8988T (cell line): ENCODE results near the gene PAX6.

Experiments used
- DNase-seq: peaks from one replicate; pipeline ENCODE4 v3.0.0; 2011

The PAX6 gene

DNA sequence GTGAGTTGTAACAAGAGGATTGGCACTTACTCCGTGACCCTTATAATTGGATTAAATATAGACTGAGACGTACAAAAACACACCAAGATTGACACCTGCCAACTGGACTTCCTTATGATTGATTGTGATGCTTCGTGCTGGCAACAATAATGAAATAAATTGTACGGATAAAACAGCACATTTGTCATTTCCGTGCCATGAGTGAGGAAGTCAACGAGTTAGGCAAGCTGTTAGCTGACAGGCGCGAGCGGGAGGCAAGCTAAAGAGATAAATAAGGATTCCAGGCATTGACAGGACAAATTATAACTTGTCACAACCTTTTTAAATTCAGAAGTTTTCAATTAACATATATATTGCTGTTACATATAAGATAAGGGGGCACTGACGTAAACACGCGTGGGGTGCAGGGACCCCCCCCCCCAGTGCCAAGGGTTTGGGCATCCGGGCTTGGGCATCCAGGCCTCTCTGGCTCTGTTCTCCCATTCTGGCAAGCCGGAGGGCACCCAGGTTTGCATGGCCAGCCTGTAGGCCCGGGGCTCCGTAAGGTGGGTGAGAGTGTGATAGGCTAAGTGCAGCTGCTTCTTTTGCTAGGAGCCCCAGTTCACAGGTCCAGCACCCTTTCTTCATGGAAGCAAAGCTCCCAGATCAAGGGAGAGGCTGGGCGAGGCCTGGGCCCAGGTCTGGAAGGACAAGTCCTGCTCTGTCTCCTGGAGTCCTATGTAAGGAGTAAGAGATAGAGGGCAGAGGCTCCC lies 11.2 kb upstream of the PAX6 start:
- DNase-seq = no peak

DNA sequence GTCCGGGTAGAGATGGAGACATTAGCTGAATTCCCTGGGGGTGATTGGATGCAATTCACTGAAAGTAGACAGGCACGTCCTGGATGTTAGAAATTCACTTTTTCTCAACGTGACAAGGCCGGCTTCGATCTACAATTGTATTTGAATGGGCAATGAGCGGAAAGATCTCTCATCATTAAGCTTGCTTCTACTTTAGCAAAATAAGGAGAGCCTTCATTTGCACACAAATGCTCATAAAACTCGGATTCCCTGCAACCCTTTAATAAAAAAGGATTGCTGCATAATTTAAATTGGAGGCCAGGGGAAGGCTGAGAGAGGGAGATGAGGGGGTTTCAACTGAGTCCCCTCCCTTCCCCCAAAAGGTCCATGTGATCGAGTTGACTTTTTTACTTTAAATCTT lies 10.6 kb upstream of the PAX6 start:
- DNase-seq = no peak

DNA sequence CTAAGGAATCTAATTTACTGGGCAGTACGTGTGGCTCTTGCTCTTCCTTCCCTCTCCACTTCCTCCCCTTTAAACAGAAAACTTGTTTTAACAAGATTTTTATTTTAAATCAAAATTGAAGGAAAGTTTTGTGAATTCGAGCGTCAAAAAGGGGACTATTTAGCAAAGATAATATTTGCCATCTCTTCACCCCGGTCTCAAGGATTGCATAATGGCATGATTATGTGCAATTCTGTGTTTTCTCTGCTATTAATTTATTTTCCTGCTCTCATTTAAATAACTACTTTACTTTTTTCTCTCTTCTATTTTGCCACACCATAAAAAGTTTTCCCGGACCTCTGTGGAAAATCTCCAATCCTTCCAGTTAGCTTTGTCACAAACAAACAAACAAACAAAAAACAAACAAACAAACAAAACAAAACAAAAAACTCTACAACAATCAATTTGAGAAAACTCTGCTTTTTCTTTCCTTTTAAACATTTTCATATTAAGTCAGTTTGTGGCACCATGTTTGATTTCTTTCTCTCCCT lies 10.2 kb upstream of the PAX6 start:
- no peak for DNase-seq

DNA sequence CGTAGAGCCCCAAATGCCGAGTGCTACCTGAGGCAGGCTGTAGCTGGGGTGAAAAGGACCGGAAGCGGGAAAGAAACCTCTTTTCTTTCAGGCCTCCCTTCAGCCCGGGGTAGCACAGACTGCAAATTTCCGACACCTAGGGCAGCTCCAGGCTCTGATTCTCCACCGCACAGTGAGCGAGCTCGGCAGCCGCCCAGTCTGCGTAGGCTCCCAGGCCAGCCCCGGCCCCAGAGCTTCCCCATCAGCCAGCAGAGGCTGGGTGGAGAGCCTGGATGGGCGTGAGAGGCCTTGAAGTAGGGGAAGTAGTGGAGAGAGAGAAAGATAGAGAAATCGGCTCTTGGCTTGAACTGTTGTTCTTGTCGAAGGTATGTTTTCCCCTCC lies 9.3 kb upstream of the PAX6 start:
- no peak for DNase-seq

DNA sequence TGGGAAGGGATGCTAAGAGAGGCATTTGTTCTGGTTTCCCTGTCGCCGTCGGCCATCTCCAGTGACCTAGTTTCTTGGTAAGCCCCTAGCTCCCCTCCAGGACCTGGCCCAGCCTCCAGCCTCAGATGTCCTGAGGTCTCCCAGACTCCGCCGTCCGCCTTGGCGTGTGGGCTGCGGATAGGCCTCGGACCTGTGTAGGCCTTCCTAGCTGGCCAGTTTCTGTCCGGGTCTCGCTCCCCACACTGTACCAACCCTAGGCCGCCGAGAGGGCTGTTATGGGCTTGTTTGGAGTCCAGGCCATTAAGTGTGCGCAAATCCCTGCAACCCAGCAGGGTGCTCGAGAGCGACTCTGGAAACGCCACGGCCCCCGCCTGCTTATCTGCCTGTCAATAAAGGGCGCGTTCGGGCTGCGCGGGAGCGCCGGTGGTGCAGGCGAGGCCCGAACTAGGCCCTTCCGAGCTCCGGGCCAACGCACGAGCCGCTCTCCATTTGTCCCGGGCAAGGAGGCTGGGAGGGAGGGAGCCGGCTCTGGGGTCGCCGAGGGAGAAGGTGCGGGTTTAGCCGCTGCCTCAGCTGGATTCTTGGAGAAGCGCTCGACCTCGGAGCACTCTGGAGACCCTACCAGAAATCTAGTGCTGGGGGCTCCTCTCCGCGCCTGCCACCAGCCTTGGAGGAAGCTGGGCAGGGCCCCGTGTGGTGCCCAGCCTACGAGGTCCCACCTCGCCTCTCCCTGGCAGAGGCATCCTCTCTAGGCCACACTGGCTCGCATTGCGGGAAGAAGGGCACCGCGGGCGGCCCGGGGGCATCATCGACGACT lies 8.7 kb upstream of the PAX6 start:
- no peak for DNase-seq

DNA sequence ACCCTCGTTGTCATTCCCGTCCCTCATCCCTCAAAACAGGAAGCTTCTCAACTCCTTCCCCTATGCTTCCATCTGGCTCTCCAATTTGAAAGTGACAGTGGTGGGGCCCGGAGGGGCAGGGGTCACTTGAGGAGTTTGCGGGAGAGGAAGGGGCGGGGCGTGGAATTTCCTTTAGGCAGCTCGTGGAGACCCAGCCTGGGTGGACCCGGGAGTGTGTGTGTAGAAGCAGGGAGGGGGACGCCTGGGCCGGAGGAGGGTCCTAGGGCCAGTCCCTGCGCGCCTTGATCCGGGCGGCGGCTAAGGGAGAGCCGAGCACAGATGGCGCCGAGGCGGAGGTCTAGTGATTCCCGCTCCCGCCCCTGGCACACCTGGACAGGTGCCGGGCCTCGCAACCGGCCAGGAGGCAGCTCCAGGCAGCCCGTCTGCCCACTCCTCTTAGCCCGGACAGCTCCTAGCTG lies 7.8 kb upstream of the PAX6 start:
- peak; percentile 42 for DNase-seq

DNA sequence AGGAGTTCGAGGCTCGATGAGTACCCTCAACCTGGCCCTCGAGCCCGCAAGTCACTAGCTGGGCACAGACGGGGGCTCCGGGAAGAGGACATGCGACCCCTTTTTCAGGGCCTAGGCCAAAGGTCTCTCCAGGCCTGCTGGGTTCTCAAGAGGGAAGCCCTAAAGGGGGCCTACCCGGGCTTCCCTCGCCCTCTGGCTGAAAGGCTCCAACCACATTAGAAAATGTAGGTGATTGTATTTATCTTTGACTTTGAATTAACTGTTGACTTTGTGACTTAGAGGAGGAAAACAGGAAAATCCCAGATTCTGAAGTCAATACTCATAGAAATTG lies 7.3 kb upstream of the PAX6 start:
- peak; percentile 44 for DNase-seq

DNA sequence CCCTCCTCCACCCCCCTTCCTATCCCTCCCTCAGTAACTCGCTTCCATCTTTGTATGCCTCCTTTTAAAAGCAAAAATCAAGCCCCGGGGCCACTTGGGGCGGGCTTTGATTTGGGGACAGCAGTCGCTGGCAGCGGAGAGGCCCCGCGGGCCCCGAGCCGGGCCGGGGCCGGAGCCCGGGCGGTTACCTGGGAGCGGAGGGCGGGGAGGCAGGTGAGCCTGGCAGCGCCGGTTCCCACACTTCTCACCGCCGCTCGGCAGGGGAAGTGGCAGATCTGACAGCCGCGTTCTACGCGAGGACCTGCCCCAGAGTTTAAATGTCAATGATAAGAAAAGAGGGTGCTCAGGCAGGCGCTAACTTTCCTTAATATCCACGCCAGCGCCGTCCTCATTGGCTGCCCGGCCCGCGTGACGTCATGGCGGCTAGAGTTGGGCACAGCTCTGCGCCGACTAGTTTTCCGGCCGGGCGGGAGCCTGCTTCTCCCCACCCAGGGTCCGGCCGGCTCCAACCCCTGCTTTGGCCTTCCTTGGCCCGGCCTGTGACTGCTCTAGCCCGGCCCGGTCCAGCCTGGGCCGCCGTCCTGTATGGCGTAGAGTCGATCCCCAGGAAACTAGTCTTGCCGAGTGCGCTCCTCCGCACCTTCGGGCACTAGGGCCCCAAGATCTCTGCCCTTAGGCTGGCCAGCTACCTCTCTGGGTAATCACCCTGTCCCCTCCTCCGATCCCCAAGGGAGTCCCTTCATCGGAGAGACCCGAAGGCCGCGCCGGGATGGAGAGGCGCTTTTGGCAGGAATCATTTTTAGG lies 6.7 kb upstream of the PAX6 start:
- DNase-seq = peak; percentile 31

DNA sequence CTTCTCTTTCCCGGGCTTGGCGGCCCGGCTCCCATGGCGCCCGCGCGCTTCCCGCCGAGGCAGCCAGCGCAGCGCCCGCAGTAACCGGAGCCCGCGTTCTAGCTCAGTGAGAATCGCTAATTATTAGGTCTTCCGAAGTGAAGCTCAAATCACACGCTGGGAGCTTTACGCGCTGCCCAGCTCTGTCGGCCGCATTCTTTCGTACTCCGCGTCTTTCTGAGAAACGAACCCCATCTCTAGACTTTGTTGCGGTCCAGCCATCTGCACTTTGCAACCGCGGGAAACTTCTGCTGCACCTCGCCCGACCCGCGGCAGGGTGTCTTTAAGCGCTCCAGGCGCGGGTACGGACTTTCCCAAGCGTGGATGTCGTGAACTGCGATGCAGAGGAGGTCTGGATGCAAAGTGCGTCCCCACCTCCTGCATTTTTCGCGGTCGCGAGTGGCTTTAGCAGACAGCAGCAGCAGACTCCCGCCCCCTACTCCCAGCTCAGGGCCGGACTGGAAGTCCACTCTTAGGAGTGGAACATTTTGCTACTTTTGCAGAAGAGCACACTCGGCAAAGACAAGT lies 6.0 kb upstream of the PAX6 start:
- peak; percentile 35 for DNase-seq

DNA sequence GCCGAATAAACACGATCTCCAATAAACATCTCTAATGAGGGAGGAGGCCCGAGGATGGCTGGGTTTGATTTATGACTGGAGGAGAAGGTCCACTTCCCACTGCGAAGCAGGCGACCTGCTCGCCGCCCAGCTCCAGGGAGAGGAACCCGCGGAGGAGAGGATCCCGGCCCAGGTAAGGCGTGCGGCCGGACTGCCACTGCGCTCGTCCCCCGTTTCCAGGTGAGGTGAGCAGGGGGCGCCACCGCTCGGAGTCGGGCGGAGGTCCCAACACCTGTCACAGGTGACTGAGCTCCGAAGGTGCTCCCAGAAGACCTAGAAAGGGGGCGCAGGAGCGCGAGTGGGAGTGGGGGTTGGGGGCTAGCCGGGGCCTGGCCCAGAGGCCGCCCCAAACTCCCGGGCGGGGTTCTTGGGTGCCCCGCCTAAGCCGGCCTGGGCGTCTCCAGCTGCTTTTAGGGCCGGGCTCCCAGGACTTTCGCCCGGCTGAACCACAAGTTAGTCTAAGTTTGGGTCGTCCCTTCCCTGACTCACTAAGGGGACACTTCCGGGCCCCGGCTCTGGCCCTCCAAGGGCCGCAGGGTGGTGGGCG lies 5.4 kb upstream of the PAX6 start:
- peak; percentile 50 for DNase-seq

DNA sequence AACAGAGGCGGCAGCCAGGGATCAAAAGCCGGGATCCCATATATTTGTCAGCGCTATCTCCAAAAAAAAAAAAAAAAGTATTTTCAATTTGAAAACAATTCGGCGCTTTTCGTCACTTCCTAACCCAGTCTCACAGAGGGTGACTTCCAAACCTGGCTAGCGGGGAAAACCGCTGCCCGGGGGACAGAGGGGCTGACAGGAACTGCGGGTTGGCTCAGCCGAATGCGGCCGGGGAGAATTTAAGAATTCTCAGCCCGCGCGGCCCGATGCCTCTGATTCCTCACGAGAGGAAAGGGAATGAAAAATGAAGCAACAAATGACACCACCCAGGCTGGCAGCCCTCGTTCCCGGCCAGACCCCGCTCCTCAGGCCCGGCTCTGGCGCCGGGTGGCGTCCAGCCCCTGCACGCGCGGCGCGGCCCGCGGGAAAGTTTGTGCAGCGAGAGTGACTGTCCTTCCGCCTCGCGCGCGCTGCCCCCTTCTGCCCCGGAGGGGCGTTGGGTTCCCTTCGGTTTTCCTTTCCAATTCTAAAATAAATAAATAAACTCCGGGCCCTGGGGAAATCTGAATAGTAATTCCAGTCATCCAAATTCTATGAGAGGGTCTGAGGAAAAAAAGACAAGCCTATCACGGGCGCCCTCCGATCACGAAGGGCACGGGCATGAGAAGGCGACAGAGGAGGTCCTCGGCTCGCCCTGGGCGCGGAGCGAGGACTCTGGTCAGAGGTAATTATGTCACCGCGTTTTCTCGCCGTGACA lies 4.8 kb upstream of the PAX6 start:
- DNase-seq = peak; percentile 79

DNA sequence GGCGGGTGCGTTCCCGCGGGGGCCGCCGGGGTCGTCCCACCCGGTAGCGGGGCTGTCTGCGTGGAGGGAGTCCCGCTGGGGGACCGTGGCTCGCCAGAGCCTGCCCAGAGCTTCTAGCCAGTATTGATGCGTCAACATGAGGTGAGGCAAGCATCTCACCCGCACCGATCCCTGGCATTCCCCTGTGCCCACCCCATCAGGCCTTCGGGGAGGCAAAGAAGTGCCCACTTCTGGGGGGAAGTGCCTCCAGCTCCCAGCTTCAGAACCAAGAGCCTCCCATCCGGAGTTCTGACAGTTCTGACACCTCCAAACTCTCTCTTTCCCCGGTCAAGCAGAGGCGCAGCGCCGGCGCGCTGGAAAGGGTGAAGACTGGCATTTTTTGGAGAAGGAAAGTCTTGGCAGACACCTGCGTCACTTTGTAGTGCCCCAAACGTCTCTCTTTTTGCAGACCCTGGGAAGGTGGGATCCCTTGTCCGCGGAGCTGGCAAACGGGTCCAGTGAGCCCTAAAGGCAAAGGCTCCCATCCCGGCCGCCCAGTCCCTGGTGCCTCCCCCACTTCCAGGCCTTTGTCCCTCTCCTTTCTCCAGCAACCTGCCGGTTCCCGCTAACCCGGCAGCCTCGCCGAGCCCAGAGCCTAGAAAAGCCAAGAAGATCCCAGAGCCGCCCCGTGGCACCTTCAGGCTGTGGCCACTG lies 3.2 kb upstream of the PAX6 start:
- DNase-seq = peak; percentile 45

DNA sequence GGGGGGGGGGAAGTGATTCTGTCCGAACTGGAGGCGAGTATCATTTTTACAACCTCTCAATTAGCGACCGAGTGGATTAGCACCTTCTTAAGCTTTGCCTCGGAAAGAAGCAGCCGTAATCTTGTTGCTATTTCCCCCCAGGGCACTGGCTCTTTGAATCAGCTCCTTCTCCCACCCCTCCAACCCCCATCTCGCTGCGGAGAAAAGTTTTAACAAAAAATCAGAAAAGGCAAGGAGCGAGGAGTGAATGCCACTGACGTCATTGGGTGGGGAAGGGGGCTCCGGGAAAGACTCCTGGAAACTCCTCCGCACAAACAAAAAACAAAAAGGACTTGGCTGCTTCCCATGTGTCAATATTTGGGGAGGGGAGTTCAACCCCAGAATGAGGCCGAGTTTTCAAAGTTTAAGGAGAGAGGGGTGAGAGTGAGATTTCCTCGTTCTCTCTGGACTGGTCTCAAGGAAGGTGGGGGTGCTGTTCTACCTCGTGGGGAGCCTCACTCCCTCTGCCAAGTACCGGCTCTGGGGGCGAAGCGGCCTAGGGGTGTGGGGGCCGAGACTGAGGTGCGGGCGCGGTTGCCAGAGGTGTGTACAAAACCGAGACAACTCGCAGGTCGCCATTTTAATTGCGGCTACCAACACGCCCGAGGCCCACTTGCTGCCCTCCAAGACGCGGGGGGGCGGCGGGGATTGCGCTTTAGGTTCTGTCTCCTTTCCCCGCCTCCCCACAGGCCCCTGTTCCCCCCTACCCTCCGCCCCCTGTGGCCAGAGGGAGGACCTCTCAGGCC lies 2.5 kb upstream of the PAX6 start:
- no peak for DNase-seq

DNA sequence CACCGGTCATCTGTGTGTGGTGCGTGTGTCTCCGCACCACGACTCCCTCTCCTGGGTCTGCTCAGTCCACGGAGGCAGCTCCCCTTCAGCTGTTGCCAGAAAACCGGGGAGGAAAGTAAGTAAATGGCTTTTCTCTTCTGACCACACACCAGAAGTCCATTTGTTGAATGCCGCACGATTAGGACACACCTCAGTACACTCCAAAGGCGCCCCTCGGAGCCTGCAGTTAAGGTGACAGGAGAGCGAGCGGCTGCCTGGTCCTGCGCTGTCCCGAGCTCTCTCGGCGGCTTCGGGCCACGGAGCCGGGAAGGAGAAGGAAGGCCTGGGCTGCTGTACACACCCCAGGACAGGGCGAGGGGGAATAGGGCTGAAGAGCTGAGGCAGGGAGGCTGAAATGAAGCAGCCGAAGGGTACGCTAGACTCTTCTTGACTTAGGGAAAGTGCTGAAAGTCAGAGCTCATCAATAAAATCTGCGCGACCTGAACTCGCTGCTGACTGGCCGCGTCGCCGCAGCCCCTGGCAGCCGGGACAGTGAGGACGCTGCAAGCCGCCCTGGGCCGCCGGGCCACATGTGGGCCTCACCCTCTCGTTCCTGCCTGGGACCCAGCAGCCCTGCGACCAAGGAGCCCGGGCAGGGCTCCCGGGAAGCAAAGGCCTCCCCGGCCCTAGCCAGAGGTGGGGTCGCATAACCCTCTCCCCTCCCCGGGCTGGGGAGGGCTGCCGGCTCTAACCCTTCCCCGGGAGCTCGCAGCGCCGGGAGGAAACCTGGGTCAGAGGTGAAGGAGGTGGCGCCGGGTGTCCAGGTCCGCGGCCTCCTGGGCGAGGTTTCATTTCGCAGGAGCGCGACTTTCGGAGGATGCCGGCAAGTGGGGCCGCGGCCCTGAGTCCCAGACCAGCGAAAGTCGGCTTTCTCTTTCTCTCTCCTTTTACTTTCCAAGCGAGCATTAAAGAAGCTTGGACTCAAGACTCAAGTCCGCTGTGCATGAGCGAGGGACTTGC lies 1.6 kb upstream of the PAX6 start:
- peak; percentile 47 for DNase-seq

DNA sequence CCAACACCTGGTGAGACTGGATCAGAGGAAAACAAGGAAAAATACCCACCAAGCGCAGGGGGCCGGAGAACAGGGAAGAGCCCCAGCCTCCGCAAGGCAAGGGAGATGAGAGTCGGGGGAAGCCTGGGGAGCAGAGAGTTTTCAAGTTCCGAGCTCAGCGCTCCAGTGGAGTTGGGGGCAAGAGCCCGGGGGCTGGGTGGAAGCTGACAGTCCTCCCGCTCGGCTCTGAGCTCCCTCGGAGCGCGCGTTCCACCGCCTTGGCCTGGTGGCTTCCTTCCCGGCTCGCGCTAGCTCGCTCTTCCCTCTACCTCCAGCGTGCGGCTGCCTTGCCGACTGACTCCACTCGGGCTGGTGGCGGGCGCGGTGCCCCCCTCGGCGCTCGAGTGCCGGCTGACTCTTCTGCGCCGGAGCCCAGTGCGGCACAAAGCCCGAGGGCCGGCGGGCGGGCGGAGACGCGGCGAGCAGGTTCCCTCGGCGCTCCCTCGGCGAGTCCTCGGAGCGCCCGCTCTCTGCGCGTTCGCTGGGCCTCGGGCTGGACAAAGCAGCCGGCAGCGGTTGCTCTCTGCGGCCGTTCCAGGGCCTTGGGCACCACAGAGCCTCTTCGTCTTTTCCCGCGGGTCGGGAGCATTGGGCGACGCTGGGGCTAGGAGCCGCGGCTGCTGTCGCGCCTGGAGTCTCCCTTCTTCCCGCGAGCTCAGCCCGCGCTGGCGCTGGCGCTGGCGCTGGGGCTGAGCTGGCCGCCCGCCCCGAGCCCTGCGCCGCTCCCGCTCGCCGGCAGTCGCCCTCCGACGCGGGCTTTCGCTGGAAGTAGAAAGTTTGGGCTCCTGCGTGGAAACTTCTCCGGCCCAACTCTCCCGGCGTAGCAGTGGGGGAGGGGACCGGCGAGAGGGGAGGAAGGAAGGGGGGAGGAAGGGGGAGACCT lies 1.0 kb downstream of the PAX6 start:
- peak; percentile 90 for DNase-seq

DNA sequence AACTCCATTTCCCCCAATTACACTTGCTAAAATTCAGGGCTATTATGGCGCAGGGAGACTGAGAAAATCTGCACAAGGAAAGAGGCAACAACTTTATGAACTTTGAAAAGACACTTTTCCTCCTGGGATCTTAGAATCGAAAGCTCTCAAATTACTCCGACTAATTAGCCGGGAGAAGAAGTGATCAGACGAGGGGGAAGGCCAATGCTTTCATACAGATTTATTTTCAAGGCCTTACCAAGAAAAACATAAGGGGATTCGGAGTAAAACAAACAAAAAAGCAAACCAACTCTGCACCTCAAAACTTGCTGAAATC lies 1.6 kb downstream of the PAX6 start:
- peak; percentile 34 for DNase-seq

DNA sequence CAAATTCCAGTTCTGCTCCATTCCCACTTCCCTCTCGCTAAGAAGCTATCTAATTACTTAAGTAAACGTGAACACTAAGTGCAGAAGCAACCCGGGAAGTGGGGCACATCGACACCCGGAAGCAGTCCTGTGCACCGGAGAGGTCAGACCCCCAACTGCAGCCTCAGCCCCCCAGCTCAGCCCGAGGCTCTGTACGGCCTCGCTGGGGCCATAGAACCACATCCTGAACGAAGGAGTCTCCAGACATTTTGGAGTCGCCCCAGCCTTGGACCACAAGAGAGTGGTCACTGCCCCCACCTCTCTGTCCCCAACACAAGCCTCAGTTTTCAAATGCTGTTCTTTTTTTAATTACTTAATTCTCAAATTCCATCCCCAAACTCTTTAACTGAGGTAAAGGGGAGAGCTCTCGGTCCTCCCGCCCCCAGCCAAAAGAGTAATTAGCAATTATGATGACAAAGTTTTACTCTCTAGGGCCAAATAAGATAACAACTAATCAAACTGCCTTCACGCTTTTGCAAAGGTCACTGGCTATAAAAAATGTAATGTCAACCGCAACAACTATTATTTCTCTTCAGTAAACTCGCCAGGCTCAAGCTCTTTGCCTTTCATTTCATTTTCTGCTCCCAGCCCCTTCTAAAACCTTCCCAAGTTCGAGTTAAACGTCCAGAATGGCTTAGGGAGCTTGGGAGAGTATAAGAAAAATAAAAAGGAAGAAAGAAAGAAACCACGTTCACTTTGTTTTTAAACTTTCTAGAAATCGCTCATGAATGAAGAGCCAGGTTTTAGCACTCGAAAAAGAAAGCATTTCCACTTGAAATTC lies 2.2 kb downstream of the PAX6 start:
- DNase-seq = peak; percentile 53
